Muscle layer of colon (tissue), 2 donors: ENCODE results near the gene TRUB1.
A peak's percentile ranks its signal among the peaks of the same experiment; 100 is the strongest.
"Not testable (repeated sequence)": the region's sequence is repeated elsewhere in the genome, so short reads cannot be mapped to it uniquely, and the experiment has no call there.

Experiments used
- H3K27ac ChIP-seq: one replicate; pipeline ENCODE4 v1.7.0; 2013; ENCODE audit warnings: low read depth, mild to moderate bottlenecking, low read length, moderate library complexity
- H3K27me3 ChIP-seq, 2 donors: one replicate each; pipeline ENCODE4 v1.7.0; 2013; ENCODE audit warnings: low read length in 2 of 2, mild to moderate bottlenecking in 2 of 2; ENCODE audit not compliant: insufficient read depth in 2 of 2, control insufficient read depth in 1 of 2
- H3K36me3 ChIP-seq: one replicate; pipeline ENCODE4 v1.7.0; 2013; ENCODE audit warnings: mild to moderate bottlenecking, low read length; ENCODE audit not compliant: insufficient read depth
- H3K4me1 ChIP-seq: one replicate; pipeline ENCODE4 v1.7.0; 2013; ENCODE audit warnings: mild to moderate bottlenecking, low read length; ENCODE audit not compliant: insufficient read depth
- H3K4me3 ChIP-seq, 2 donors: one replicate each; pipeline ENCODE4 v1.7.0; 2013; ENCODE audit warnings: low read length in 2 of 2, low read depth in 1 of 2, mild to moderate bottlenecking in 1 of 2, moderate library complexity in 1 of 2
- H3K9ac ChIP-seq: one replicate; pipeline ENCODE4 v1.7.0; 2013; ENCODE audit warnings: low read length
- H3K9me3 ChIP-seq: one replicate; pipeline ENCODE4 v1.7.0; 2013; ENCODE audit warnings: mild to moderate bottlenecking, low read length
- donor health status: abdominal sarcoma.
- donor health status: Adenocarcinoma of cecum.

TRUB1 gene

DNA sequence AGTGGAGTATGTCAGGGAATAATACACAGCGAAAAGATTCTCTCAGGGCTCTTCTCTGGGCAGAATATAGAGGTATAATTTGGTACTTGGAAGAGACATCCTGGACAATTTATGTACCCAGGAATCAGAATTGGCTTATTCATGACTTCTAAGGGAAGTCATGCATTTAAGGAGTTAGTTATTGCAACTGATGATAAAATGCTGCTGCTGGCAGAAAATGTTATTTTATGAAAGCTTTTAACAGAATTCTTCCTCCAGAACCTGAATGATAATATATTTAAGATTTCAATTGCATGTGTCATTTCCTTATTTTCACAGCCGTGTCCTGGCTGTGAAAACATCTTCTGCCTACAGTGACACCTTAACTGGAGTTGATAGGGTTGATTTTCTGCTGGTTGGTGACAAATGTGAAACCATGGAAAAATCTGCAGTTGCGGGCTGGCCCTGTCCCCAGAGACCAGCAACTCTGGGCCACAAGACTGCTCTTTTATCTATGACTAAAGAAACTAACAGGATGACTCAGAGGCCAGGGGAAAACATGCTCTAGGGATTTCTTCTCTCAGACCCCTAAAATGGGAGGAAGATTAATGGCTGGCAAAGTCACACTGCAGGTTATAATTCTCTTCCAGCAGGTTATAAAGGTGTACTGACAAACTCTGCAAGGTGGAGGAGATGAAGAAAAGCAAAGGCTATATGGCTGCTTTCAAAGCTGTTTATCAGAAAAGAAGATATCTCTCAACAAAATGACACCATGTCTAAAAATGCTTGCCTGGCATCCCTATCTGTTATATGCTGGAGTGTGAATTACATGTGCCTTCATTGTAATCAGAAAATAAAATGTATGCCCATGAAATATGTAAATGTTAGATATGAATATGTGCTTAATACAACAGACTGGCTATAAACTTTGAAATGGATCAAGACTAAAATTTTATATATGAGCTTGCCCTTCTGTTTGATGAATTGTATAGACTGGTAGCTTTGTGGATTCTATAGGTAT, 12.1 kb upstream of the TRUB1 start:
- no peak overlapping the region for H3K4me3 ChIP-seq
- no peaks in the 10 kb centered on the region for H3K4me1 ChIP-seq
- no peak overlapping the region for H3K9ac ChIP-seq
- no peaks in the 10 kb centered on the region for H3K27me3 ChIP-seq
- H3K9me3 ChIP-seq: no peaks in the 10 kb centered on the region
- no peak overlapping the region for H3K27ac ChIP-seq
- H3K36me3 ChIP-seq: no peaks in the 10 kb centered on the region

GRCh38 chr10:114928818-114929217, 9.2 kb upstream of the TRUB1 start:
- Histone ChIP-seq H3K36me3 (no peaks in the 10 kb centered on the region), H3K4me1 (no peaks in the 10 kb centered on the region), H3K27ac (no peak overlapping the region), H3K27me3 (no peaks in the 10 kb centered on the region), H3K9ac (no peak overlapping the region), H3K4me3 (no peak overlapping the region), H3K9me3 (no peaks in the 10 kb centered on the region)

DNA sequence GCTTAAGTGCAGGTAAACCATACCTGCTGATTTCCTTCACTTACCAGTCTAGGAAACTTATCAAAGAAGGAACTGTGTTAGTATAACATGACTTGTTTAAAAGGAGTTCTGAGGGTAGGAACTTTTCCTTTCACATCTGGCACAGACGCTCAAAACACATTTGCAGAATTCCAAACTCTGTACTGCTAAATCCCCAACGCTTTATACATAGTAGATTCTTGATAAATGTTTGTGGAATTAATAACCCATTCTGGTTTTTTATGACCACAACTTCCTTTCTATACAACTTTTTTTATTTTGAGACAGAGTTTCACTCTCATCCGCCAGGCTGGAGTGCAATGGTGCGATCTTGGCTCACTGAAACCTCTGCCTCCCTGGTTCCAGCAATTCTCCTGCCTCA, 7.7 kb upstream of the TRUB1 start:
- Histone ChIP-seq H3K27ac (no peak overlapping the region), H3K4me3 (no peak overlapping the region), H3K4me1 (no peaks in the 10 kb centered on the region), H3K9me3 (no peaks in the 10 kb centered on the region), H3K36me3 (no peaks in the 10 kb centered on the region), H3K9ac (no peak overlapping the region), H3K27me3 (no peaks in the 10 kb centered on the region)

- H3K9ac ChIP-seq: no peak overlapping the region
Observed at GRCh38 chr10:114931072-114931679, 6.8 kb upstream of the TRUB1 start.

GRCh38 chr10:114932225-114932624, 5.8 kb upstream of the TRUB1 start:
- no peaks in the 10 kb centered on the region for H3K9me3 ChIP-seq
- no peaks in the 10 kb centered on the region for H3K27me3 ChIP-seq
- H3K27ac ChIP-seq: no peak overlapping the region
- no peak overlapping the region for H3K9ac ChIP-seq
- no peaks in the 10 kb centered on the region for H3K36me3 ChIP-seq
- H3K4me3 ChIP-seq: no peak overlapping the region
- H3K4me1 ChIP-seq: no peaks in the 10 kb centered on the region

More at GRCh38 chr10:114931072-114931679, 6.8 kb upstream of the TRUB1 start:
- no peak overlapping the region for H3K27ac ChIP-seq
- no peaks in the 10 kb centered on the region for H3K4me1 ChIP-seq
- H3K4me3 ChIP-seq: no peak overlapping the region
- no peaks in the 10 kb centered on the region for H3K27me3 ChIP-seq
- H3K36me3 ChIP-seq: no peaks in the 10 kb centered on the region
- H3K9me3 ChIP-seq: no peaks in the 10 kb centered on the region

GRCh38 chr10:114932945-114933344, 5.0 kb upstream of the TRUB1 start:
- H3K9ac ChIP-seq: no peak overlapping the region
- no peak overlapping the region for H3K27ac ChIP-seq

GRCh38 chr10:114933588-114933987, 4.4 kb upstream of the TRUB1 start:
- H3K27me3 ChIP-seq: no peaks in the 10 kb centered on the region
- no peaks in the 10 kb centered on the region for H3K4me1 ChIP-seq
- no peak overlapping the region for H3K9ac ChIP-seq
- H3K9me3 ChIP-seq: no peaks in the 10 kb centered on the region
- no peak overlapping the region for H3K27ac ChIP-seq
- H3K36me3 ChIP-seq: no peaks in the 10 kb centered on the region
- no peak overlapping the region for H3K4me3 ChIP-seq

More at GRCh38 chr10:114932945-114933344, 5.0 kb upstream of the TRUB1 start:
- H3K36me3 ChIP-seq: no peaks in the 10 kb centered on the region
- no peaks in the 10 kb centered on the region for H3K4me1 ChIP-seq
- no peaks in the 10 kb centered on the region for H3K9me3 ChIP-seq
- H3K4me3 ChIP-seq: no peak overlapping the region
- H3K27me3 ChIP-seq: no peaks in the 10 kb centered on the region

DNA sequence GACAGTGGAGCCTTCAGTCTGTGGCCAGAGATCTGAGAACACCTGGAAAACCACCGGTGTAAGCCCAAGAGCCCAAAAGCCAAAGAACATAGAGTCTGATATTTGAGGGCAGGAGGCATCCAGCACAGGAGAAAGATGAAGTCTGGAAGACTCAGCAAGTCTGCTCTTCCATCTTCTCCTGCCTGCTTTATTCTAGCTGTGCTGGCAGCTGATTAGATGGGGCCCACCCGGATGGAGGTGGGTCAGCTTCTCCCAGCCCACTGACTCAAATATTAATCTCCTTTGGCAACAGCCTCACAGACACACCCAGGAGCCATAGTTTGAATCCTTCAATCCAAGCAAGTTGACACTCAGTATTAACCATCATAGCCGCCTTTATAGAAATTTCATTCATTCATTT, 4.0 kb upstream of the TRUB1 start:
- H3K4me3 ChIP-seq, H3K9ac ChIP-seq, H3K4me1 ChIP-seq, H3K27ac ChIP-seq, H3K27me3 ChIP-seq, H3K36me3 ChIP-seq, H3K9me3 ChIP-seq: not testable (repeated sequence)

DNA sequence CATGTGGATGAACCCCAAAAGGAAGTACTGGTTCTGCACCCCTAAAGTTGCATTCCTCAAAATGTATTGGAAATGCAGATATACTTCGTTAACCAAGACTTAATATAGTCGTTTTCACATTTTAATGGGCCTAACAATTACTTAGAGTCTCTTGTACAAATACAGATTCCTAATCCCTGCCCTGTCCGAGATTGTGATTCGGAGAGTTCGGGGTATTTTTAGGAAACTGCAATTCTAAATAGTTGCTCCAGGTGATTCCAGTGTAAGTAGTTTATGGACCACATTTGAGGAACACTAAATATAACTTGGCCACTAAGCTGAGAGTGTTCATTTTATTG, 830 bp downstream of the TRUB1 start:
- H3K9ac ChIP-seq: peak overlapping the region; percentile 67
- no peaks in the 10 kb centered on the region for H3K27me3 ChIP-seq
- peak overlapping the region; percentile 82 for H3K27ac ChIP-seq

GRCh38 chr10:114940735-114941134, 2.7 kb downstream of the TRUB1 start:
- Histone ChIP-seq H3K27me3 (no peaks in the 10 kb centered on the region), H3K9ac (no peak overlapping the region), H3K4me1 (peaks cover 13% of the 10 kb centered on the region), H3K4me3 (no peak overlapping the region), H3K36me3 (peaks cover 22% of the 10 kb centered on the region), H3K9me3 (no peaks in the 10 kb centered on the region), H3K27ac (no peak overlapping the region)

More for the DNA sequence above, 830 bp downstream of the TRUB1 start:
- peak overlapping the region; percentile 79 to 89 for H3K4me3 ChIP-seq
- H3K36me3 ChIP-seq: peaks cover 19% of the 10 kb centered on the region
- H3K9me3 ChIP-seq: no peaks in the 10 kb centered on the region
- peaks cover 13% of the 10 kb centered on the region for H3K4me1 ChIP-seq

GRCh38 chr10:114943000-114943399, 5.0 kb downstream of the TRUB1 start:
- H3K36me3 ChIP-seq: peaks cover 22% of the 10 kb centered on the region
- H3K27ac ChIP-seq: no peak overlapping the region
- H3K9ac ChIP-seq: no peak overlapping the region
- H3K27me3 ChIP-seq: no peaks in the 10 kb centered on the region
- H3K4me1 ChIP-seq: peaks cover 13% of the 10 kb centered on the region
- no peak overlapping the region for H3K4me3 ChIP-seq
- H3K9me3 ChIP-seq: no peaks in the 10 kb centered on the region
